GM18507 (cell line): ENCODE results near the gene GNA12.

ENCODE experiments used
- DNase-seq: peaks from one replicate; pipeline ENCODE4 v3.0.0; 2011; ENCODE audit warnings: low read depth; ENCODE audit not compliant: insufficient read length; ENCODE audit errors: extremely low spot score
- FAIRE-seq: peaks from 2 replicates; lab custom pipeline; 2011; peaks lifted over from hg19 to GRCh38; lab: Jason Lieb, UNC

The GNA12 gene

GRCh38 chr7:2807845-2808772 is 36.0 kb downstream of the GNA12 start:
- DNase-seq (no peak), FAIRE-seq (no peak)

- no peak for DNase-seq
- no peak for FAIRE-seq
These were observed 36.7 kb downstream of the GNA12 start for GRCh38 chr7:2807460-2807844.

- no peak for FAIRE-seq
- DNase-seq, result no peak
These were observed 37.5 kb downstream of the GNA12 start for GRCh38 chr7:2806571-2806970.

DNA sequence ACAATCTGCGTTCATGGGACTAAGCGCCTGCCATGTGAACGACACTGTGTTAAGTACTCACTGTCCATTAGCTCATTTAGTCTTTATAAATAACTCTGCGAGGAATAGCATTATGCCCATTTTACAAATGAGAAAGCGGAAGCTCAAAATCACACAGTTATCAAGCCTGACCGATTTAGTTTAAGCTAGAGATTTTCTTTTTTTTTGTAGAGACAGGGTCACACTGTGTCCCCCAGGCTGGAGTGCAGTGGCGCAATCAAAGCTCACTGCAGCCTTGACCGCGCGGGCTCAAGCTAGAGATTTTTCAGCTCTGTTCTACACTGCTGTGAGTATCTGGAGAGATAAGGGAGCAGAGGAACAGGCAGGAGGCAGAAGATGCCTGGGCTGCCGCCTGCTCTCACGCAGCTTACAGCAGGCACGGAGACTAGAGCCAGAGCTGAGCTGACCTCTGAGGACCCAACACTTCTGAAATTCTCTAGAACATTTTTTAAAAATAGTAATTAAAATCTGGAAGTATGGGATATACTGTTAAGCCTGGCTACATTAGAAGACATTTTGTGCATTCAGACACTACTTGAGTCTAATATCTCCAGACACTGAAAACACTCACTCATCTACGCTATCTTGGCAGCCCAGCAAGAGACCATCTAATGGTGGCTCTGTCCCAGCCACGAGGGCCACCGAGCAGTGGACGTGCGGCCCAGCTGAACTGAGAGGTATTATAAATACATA is 38.7 kb downstream of the GNA12 start:
- DNase-seq (no peak), FAIRE-seq (no peak)

- FAIRE-seq (no peak), DNase-seq (no peak)
These were observed 39.8 kb downstream of the GNA12 start for GRCh38 chr7:2804227-2804763.

- FAIRE-seq (no peak), DNase-seq (no peak)
These were observed 40.4 kb downstream of the GNA12 start for GRCh38 chr7:2803755-2804154.

GRCh38 chr7:2803342-2803692 is 40.8 kb downstream of the GNA12 start:
- no peak for DNase-seq
- no peak for FAIRE-seq

GRCh38 chr7:2802504-2803341 is 41.4 kb downstream of the GNA12 start:
- DNase-seq (no peak), FAIRE-seq (no peak)

GRCh38 chr7:2802101-2802500 is 42.0 kb downstream of the GNA12 start:
- FAIRE-seq (no peak), DNase-seq (no peak)

DNA sequence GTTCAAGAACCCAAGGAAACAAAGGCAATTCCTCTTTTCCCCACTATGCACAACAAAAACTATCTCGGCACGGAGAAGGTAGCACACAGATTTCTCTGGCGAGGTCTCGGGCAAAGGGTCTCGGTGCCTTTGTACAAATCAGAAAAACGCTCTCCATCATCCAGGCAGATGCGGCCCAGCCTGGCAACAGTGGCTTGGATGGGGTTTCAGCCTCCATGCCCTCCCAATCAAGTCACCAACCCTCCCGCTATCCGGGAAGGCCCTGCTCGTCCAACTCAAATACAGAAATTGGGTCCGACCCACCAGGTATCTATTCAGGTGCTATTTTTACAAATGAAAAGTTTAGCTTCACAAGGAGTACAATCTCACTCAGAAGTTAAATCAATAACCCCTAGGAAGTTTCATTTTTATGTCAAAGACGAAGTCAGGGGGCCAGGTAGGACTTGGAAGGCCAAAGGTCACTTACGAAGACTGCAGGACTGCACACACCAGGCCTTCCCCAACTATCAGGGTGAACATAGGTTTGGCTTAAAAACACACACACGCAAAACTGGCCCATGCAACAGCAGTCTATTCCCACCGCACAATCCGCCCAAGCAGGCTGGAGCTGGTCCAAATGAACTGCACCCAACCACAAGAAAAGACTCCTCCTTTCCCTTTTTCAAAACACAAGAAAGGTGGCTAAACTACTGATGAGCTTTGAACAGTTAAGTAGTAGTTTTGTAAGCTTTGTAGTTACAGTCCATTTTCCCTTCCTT is 43.0 kb downstream of the GNA12 start:
- no peak for DNase-seq

DNA sequence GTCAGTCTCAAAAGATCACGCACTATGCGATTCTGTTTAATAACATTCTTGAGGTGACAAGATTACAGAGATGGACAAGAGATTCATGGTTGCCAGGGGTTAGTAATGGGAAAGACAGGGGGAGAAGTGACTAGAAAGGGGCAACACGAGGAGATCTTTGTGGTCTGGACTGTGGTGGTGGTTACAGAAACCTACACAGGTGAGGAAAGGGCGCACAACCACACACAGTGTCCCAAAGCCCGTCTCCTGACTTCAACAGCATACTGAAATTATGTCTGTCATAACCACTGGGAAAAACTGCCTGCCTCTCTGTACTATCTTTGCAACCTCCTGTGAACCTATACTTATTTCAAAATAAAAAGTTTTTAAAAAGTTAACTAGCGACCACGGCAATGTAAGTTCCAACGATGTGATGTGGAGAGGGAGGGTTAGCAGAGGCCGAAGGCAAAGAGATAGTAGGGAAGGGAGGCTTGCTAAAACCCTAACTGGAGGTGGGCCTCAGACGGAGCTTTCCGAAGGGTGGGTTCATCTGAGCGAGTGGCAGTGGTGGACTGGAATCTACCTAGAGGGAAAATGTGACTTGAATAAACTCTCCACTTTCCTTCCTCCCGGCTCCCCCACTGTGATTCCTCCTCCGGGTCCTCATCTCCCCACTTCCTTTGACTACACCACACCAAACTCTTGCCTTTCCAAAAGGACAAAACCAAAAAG is 43.7 kb downstream of the GNA12 start:
- DNase-seq (no peak), FAIRE-seq (no peak)

More for the DNA sequence above, 43.0 kb downstream of the GNA12 start:
- no peak for FAIRE-seq

DNA sequence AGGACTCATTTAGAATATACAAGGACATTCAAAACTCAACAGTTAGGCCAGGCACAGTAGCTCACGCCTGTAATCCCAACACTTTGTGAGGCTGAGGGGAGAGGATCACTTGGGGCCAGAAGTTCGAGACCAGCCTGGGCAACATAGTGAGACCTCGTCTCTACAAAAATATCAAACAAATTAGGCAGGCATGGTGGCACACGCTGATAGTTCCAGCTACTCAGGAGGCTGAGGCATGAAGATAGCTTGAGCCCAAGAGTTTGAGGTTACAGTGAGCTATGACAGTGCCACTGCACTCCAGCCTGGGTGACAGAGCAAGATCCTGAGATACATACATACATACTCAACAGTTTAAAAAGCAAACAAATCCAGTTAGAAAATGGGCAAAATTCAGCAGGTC is 44.9 kb downstream of the GNA12 start:
- DNase-seq, result no peak
- FAIRE-seq, result no peak

DNA sequence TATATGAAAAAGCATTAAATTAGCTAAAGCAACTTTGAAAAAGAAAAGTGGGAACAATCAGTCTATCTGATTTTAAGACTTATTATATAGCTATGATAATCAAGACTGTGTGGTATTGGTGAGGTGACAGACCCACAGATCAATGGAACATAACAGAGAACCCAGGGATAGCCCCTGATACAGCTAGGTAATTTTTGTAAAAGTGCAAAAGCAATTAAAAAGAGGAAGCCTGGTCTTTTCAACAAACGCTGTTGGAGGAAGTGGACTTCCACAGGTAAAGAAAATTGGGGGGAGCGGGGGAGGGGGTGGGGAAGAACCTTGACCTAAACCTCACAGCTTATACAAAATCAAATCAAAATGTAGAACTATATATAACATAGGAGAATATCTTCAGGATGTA is 45.4 kb downstream of the GNA12 start:
- FAIRE-seq, result no peak
- no peak for DNase-seq

DNA sequence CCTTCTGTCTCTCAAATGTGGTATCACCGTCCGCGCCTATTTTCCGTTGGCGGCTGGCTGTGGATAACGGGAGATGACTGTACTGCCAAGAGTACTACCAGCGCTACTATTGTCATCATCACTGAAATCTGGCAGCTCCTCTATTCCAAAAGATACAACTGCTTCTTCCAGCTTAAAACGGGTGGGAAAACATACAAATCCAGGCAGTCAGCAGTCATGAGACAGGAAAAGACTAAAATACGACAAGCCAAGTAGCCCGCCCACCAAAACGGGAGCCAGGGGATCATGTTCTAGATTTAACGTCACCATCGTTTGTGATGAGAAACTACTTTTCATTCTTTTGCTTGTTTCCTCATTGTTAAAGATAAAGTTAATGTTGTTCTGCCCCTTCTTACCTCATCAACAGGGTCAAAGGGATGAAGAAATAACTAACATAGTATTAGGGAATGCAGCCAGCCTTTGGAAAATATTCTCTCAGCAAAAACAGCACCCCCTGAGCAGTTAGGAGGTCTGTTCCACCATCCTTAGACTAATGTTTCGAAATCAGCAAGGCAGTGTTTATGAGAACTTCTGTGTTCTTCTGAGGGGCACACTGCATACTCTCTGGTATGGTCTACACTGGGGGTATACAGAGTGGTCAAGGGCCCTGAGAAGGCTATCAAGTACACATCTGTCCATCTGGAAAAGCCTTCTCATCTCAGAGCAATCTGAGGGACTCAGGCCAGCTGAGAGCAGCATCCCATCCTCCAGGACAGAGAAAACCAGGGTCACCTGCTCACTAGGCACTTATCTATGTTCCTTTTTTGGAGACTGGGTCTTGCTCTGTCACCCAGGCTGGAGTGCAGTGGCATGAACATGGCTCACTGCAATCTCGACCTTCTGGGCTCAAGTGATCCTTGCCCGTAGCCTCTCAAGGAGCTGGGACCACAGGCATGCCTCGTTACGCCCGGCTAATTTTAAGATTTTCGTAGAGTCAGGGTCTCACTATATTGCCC is 47.5 kb downstream of the GNA12 start:
- no peak for FAIRE-seq

GRCh38 chr7:2795906-2796305 is 48.2 kb downstream of the GNA12 start:
- FAIRE-seq (no peak), DNase-seq (no peak)

More for the DNA sequence above, 47.5 kb downstream of the GNA12 start:
- no peak for DNase-seq

DNA sequence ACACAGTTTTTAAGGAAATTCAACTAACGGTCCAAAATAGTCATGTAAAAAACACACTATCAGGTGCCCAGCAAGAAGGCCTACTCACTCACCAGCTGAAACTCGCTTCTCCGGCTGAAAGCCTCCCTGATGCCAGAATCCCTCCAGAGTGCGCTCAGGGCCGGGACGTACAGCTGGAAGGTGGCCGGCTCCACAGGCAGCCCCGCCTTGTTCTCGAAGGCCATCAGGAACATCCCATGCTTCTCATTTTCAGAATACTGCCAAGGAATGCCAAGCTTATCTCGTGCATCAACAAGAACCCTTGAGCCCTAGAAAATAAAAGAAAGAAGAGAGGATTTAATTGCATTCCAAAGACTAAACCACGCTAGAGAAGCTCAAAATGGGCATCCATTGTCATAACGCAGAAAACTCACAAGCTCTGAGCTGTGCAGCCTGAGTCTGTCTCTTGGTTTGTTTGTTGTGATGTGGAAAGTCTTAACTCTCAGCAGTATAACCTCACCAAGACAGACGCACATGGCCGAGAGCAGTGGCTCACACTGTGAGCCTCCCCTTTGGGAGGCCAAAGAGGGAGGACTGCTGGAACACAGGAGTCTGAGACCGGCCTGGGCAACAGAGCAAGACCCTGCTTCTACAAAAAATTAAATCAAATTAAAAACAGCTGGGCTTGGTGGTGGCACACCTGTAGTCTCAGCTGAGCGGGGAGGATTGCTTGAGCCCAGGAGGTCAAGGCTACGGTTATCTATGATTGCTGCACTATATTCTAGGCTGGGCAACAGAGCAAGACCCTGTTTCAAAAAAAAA is 49.1 kb downstream of the GNA12 start:
- DNase-seq (no peak), FAIRE-seq (no peak)
